Left cardiac atrium (tissue), 4 donors: ENCODE measurements around the gene ASTL. TPM values are rescaled to one million over a fixed set of nuclear protein-coding genes. Genes with fewer than 3 reads are reported as not detected.

Experiments
- ATAC-seq, 2 donors: fragments of 200-7000 bp; cut with Tn5 transposase; one replicate each; pipeline ENCODE4 v1.9.1; 2020; ENCODE audit warnings: mild to moderate bottlenecking in 2 of 2, moderate library complexity in 2 of 2
- DNase-seq: peaks from one replicate; pipeline ENCODE4 v3.0.0-alpha.2; 2020
- intact Hi-C, 2 donors: fragments of 100-400 bp; cut with DNase I; formaldehyde crosslinking; loops; one replicate each; pipeline versions ENCODE4 v1.14.1 to v1.15.1; 2022 to 2023
- total RNA-seq, 2 donors: library from RNA; stranded (reverse); fragmentation: NEBNext Ultra II Directional; extraction: Animal tissue kit (Norgen Biotek cat#: 25700); gene quantifications; one replicate each; pipeline ENCODE4 v1.2.1, GENCODE V29; 2021
- donor health status: DM: no; HTN: yes; CAD: no.
- donor health status: DM: no; HTN: yes; CAD: no; lungs with severe emphysema.
- donor health status: DM: yes; HTN: yes; CAD: no.
- donor health status: Dilated cardiomyopathy.

The ASTL gene
- total RNA-seq, 2 donors from 2014 or later: not detected

DNA sequence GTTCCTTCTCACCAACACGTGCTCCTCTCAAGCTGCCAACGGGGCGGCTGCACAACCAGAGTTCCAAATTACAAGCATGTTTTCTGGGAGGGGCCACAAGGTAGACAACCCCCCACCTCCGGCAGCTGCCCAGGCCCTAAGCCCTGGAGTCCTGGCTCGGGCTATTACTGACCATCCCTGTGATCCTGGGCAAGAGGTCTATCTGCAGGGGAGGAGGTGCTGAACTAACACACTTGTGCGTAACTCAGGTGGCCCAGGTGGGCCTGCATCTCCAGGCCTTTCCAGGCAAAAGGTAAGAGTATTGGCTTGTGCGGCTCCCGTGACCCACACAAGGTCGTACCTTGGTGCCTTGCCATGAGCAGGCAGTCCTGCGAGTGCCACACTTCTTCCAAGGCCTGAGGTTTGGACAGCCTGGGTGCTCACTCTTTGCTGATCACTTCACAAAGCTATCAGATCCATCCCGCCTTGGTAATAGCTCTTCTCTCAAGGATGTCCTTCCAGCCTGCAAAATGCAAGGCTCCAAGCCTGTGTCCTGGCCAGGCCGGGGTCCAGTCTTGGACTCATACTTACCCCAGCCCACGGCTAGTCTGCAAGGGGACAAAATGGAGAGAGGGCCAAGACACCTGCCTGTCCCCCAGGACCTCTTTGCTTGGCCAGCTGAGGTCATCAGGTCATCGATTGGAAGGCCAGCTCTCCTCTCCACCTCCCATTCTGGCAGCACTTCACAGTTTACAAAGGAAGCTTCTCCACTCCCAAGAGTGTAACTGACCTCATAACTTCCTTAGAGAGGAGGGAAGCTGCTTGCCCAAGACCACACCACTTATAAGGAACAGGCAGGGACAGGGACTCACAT is 55.9 kb downstream of the ASTL start:
- intact Hi-C loops: no loop called here
- ATAC-seq (peak; percentile 44 to 63), DNase-seq (no peak)

GRCh38 chr2:96081042-96081441 is 57.3 kb downstream of the ASTL start:
- DNase-seq: no peak
- no peak for ATAC-seq
- intact Hi-C loops: no loop called here

- no peak for ATAC-seq
- DNase-seq: no peak
- intact Hi-C loops: no loop called here
These were observed 63.0 kb downstream of the ASTL start for GRCh38 chr2:96075199-96075771.

- ATAC-seq (no peak), DNase-seq (no peak)
- intact Hi-C loops: loop anchor here in 1 of 2 donors (5.0 kb wide), 1 partner anchor 38 kb away; no protein-coding TSS in a partner anchor
These were observed 64.1 kb downstream of the ASTL start for GRCh38 chr2:96074156-96074555.

DNA sequence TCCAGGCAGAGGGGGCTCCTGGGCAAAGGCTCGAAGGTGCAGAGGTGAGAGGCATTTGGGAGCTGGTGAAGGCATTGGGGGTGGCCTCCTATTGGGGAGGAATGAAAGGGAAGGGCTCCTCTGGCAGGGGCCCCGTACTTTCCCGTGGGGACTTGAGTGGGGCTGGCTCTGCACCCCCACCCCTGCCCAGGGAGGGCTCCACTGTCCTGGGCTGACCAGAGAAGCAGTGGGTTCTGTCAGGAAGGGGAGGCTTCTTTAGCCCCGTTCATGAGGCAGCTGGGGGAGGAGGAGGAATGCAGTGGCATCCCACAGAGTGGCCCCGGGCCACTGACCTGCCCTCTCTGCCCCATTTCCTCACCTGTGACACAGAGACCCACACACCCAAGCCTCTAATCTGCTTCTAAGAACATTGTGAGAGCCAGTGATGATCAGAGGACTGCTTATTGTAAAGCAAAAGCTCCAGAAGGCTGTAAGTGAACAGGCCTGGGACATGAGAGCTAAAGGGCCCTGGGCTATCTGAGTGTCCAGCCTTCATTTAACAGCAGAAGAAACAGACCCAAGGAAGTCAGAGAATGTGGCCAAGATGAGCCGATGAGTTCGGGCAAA is 65.0 kb downstream of the ASTL start:
- DNase-seq (no peak), ATAC-seq (no peak)
- intact Hi-C loops: loop anchor here in 1 of 2 donors (5.0 kb wide), 1 partner anchor 39 kb away; no protein-coding TSS in a partner anchor

Other genes with a start within 250 kb of the ASTL start
- 10 to 100 TPM in 1 of 2 donors, 1 to 10 TPM in 1; 9.7 to 11.1 TPM for gene ANKRD36C, start 146.7 kb downstream of the ASTL start, total RNA-seq
- 1 to 10 TPM; 6.8 to 8.3 TPM for gene GPAT2, start 103.6 kb downstream of the ASTL start, total RNA-seq
- gene ADRA2B, start 21.9 kb downstream of the ASTL start, total RNA-seq: 1 to 10 TPM; 1.6 to 2.3 TPM
- 1 to 10 TPM; 1.6 to 2.4 TPM for gene DUSP2, start 6.9 kb upstream of the ASTL start, total RNA-seq
- gene STARD7, start 70.3 kb upstream of the ASTL start, total RNA-seq: 100 to 1,000 TPM; 135 to 185 TPM
- gene TMEM127, start 127.5 kb upstream of the ASTL start, total RNA-seq: 10 to 100 TPM; 64.4 to 86.6 TPM
- 10 to 100 TPM; 50.0 to 52.7 TPM for gene CIAO1, start 127.7 kb upstream of the ASTL start, total RNA-seq
- gene SNRNP200, start 167.0 kb upstream of the ASTL start, total RNA-seq: 10 to 100 TPM; 51.6 to 61.5 TPM
- 1 to 10 TPM; 1.4 to 2.1 TPM for gene ITPRIPL1, start 186.8 kb upstream of the ASTL start, total RNA-seq
- 1 to 10 TPM in 1 of 2 donors, under 1 TPM in 1; 0.42 to 2.9 TPM for gene NCAPH, start 197.3 kb upstream of the ASTL start, total RNA-seq